Muscle of arm (tissue), 12 donors: ENCODE data around the gene NAA60. TPM values are rescaled to one million over a fixed set of nuclear protein-coding genes. Genes with fewer than 3 reads are reported as not detected.

Experiments
- DNase-seq: peaks from one replicate; pipeline ENCODE4 v3.0.0-alpha.2; 2013
- polyA plus RNA-seq, 12 donors: library from polyadenylated mRNA; unstranded; fragments of 120-200 nt; gene quantifications; one replicate each; pipeline ENCODE4 v1.2.1, GENCODE V29; 2013; ENCODE audit not compliant: insufficient read length in 12 of 12

The NAA60 gene
- polyA plus RNA-seq, 12 donors = 27.7 to 56.1 (median 33.1) TPM; not detected in 1

GRCh38 chr16:3501783-3502400 lies 58.4 kb downstream of the NAA60 start:
- DNase-seq = no peak

GRCh38 chr16:3503523-3503922 lies 60.0 kb downstream of the NAA60 start:
- DNase-seq = no peak

- no peak for DNase-seq
Observed at GRCh38 chr16:3508736-3509135, 65.3 kb downstream of the NAA60 start.

- DNase-seq = no peak
Observed at GRCh38 chr16:3509470-3509928, 66.0 kb downstream of the NAA60 start.

GRCh38 chr16:3510416-3510815 lies 66.9 kb downstream of the NAA60 start:
- DNase-seq = no peak

- no peak for DNase-seq
Observed at GRCh38 chr16:3511286-3512180, 68.1 kb downstream of the NAA60 start.

GRCh38 chr16:3513892-3514583 lies 70.6 kb downstream of the NAA60 start:
- DNase-seq = no peak

GRCh38 chr16:3514621-3515020 lies 71.1 kb downstream of the NAA60 start:
- no peak for DNase-seq

GRCh38 chr16:3515897-3516296 lies 72.4 kb downstream of the NAA60 start:
- DNase-seq = no peak

- DNase-seq = no peak
Observed at GRCh38 chr16:3518292-3518985, 75.0 kb downstream of the NAA60 start.

GRCh38 chr16:3518986-3519348 lies 75.5 kb downstream of the NAA60 start:
- DNase-seq = no peak

- no peak for DNase-seq
Observed at GRCh38 chr16:3519581-3519980, 76.1 kb downstream of the NAA60 start.

- peak; percentile 86 for DNase-seq
Observed at GRCh38 chr16:3520413-3520812, 76.9 kb downstream of the NAA60 start.

GRCh38 chr16:3520841-3521240 lies 77.4 kb downstream of the NAA60 start:
- DNase-seq = no peak

GRCh38 chr16:3523281-3523680 lies 79.8 kb downstream of the NAA60 start:
- no peak for DNase-seq

GRCh38 chr16:3525951-3526350 lies 82.5 kb downstream of the NAA60 start:
- DNase-seq = no peak

- peak; percentile 57 for DNase-seq
Observed at GRCh38 chr16:3527216-3527829, 83.8 kb downstream of the NAA60 start.

GRCh38 chr16:3528406-3528805 lies 84.9 kb downstream of the NAA60 start:
- DNase-seq = no peak

GRCh38 chr16:3529175-3529574 lies 85.7 kb downstream of the NAA60 start:
- no peak for DNase-seq

GRCh38 chr16:3530371-3530914 lies 87.0 kb downstream of the NAA60 start:
- DNase-seq = no peak

- DNase-seq = no peak
Observed at GRCh38 chr16:3532741-3533140, 89.3 kb downstream of the NAA60 start.
